ENCODE data around the gene PIK3R1. TPM values are rescaled to one million over a fixed set of nuclear protein-coding genes. Genes with fewer than 3 reads are reported as not detected.

PIK3R1 gene
- total RNA-seq, 1 experiment from 2014 or later, result 1.7 TPM

GRCh38 chr5:68345582-68345981 lies 130.0 kb downstream of the PIK3R1 start:
- no TSS peak for BruUV-seq (replicated peaks)
- intact Hi-C loops (cut with micrococcal nuclease), result no loop called here
- POLR2A ChIA-PET (ENCODE audit: unreplicated experiment), result no interaction called here
- peaks cover 14% of the 10 kb centered on the region; the same call in 1 of the 2 replicates for H3K4me1 ChIP-seq (ENCODE audit: insufficient read depth, low read length)
- H4K20me1 ChIP-seq (ENCODE audit: low read length), result no peaks in the 10 kb centered on the region
- no peak for TF ChIP-seq EZH2 (IDR thresholded peaks at IDR 0.05; ENCODE audit: low read length, unreplicated experiment)
- TF ChIP-seq EZH2phosphoT487 (IDR thresholded peaks at IDR 0.05; ENCODE audit: borderline replicate concordance, low read length), result no peak
- no peak for TF ChIP-seq CTCF (conservative IDR thresholded peaks at IDR 0.05; ENCODE audit: low read depth, low read length)
- H3K4me3 ChIP-seq (ENCODE audit: low read length), result no peak overlapping the region
- no peaks in the 10 kb centered on the region for H3K79me2 ChIP-seq (ENCODE audit: low read length)
- no peaks in the 10 kb centered on the region for H3K27me3 ChIP-seq (ENCODE audit: low read length)
- H3K9me3 ChIP-seq (ENCODE audit: low read length), result no peaks in the 10 kb centered on the region
- H3K4me2 ChIP-seq (ENCODE audit: low read length), result no peak overlapping the region
- no peak overlapping the region for H2AFZ ChIP-seq (ENCODE audit: low read length)
- H3K36me3 ChIP-seq (ENCODE audit: low read depth, low read length), result no peaks in the 10 kb centered on the region
- H3K27ac ChIP-seq (ENCODE audit: low read length), result no peak overlapping the region
- CTCF ChIA-PET, result no interaction called here
- DNase-seq (no peak), ATAC-seq (no peak)
- no peaks in the 10 kb centered on the region for H3K9me2 ChIP-seq (replicated peaks; ENCODE audit: low read length)
- no peaks in the 10 kb centered on the region for H3F3A ChIP-seq (ENCODE audit: low read length, unreplicated experiment)
- no peak overlapping the region for H3K9ac ChIP-seq (ENCODE audit: low read length)

GRCh38 chr5:68347536-68347935 lies 132.0 kb downstream of the PIK3R1 start:
- H4K20me1 ChIP-seq (ENCODE audit: low read length), result no peaks in the 10 kb centered on the region
- no peaks in the 10 kb centered on the region for H3K36me3 ChIP-seq (ENCODE audit: low read depth, low read length)
- H2AFZ ChIP-seq (ENCODE audit: low read length), result no peak overlapping the region
- TF ChIP-seq EZH2 (IDR thresholded peaks at IDR 0.05; ENCODE audit: low read length, unreplicated experiment), result no peak
- no peak for TF ChIP-seq CTCF (conservative IDR thresholded peaks at IDR 0.05; ENCODE audit: low read depth, low read length)
- TF ChIP-seq EZH2phosphoT487 (IDR thresholded peaks at IDR 0.05; ENCODE audit: borderline replicate concordance, low read length), result no peak
- ChIA-PET CTCF (no interaction called here), POLR2A (ENCODE audit: unreplicated experiment) (no interaction called here)
- H3K4me2 ChIP-seq (ENCODE audit: low read length), result no peak overlapping the region
- no peaks in the 10 kb centered on the region for H3K9me3 ChIP-seq (ENCODE audit: low read length)
- no peaks in the 10 kb centered on the region for H3F3A ChIP-seq (ENCODE audit: low read length, unreplicated experiment)
- no TSS peak for BruUV-seq (replicated peaks)
- H3K27me3 ChIP-seq (ENCODE audit: low read length), result no peaks in the 10 kb centered on the region
- H3K9ac ChIP-seq (ENCODE audit: low read length), result no peak overlapping the region
- H3K9me2 ChIP-seq (replicated peaks; ENCODE audit: low read length), result no peaks in the 10 kb centered on the region
- peaks cover 14% of the 10 kb centered on the region; the same call in 1 of the 2 replicates for H3K4me1 ChIP-seq (ENCODE audit: insufficient read depth, low read length)
- DNase-seq (no peak), ATAC-seq (no peak)
- intact Hi-C loops (cut with micrococcal nuclease), result no loop called here
- no peaks in the 10 kb centered on the region for H3K79me2 ChIP-seq (ENCODE audit: low read length)
- H3K4me3 ChIP-seq (ENCODE audit: low read length), result no peak overlapping the region
- no peak overlapping the region for H3K27ac ChIP-seq (ENCODE audit: low read length)

- CTCF ChIA-PET, result no interaction called here
- DNase-seq, result no peak
Observed at GRCh38 chr5:68348447-68349222, 133.1 kb downstream of the PIK3R1 start.

More at GRCh38 chr5:68348447-68349222, 133.1 kb downstream of the PIK3R1 start:
- Histone ChIP-seq H3K9ac (ENCODE audit: low read length) (no peak overlapping the region), H3K27me3 (ENCODE audit: low read length) (no peaks in the 10 kb centered on the region), H2AFZ (ENCODE audit: low read length) (no peak overlapping the region), H3K9me3 (ENCODE audit: low read length) (no peaks in the 10 kb centered on the region), H3K4me1 (ENCODE audit: insufficient read depth, low read length) (peaks cover 13% of the 10 kb centered on the region; the same call in 1 of the 2 replicates), H3K4me2 (ENCODE audit: low read length) (no peak overlapping the region), H3K36me3 (ENCODE audit: low read depth, low read length) (no peaks in the 10 kb centered on the region), H3K79me2 (ENCODE audit: low read length) (no peaks in the 10 kb centered on the region), H3K4me3 (ENCODE audit: low read length) (no peak overlapping the region), H3K9me2 (replicated peaks; ENCODE audit: low read length) (no peaks in the 10 kb centered on the region), H3K27ac (ENCODE audit: low read length) (no peak overlapping the region), H4K20me1 (ENCODE audit: low read length) (no peaks in the 10 kb centered on the region), H3F3A (ENCODE audit: low read length, unreplicated experiment) (no peaks in the 10 kb centered on the region)
- BruUV-seq (replicated peaks), result no TSS peak
- intact Hi-C loops (cut with micrococcal nuclease), result no loop called here
- ATAC-seq, result no peak
- TF ChIP-seq EZH2phosphoT487 (IDR thresholded peaks at IDR 0.05; ENCODE audit: borderline replicate concordance, low read length) (no peak), CTCF (conservative IDR thresholded peaks at IDR 0.05; ENCODE audit: low read depth, low read length) (no peak), EZH2 (IDR thresholded peaks at IDR 0.05; ENCODE audit: low read length, unreplicated experiment) (no peak)
- POLR2A ChIA-PET (ENCODE audit: unreplicated experiment), result no interaction called here

Measured in PC-3 (cell line).